H54 (cell line): Measurements from ENCODE around the gene ERVW-1.
"Not testable (repeated sequence)": the region's sequence is repeated elsewhere in the genome, so short reads cannot be mapped to it uniquely, and the experiment has no call there.

Source experiments
- DNase-seq: peaks from one replicate; pipeline ENCODE4 v3.0.0; 2011; ENCODE audit warnings: low spot score, mixed read lengths; ENCODE audit not compliant: insufficient read length
- FAIRE-seq: peaks from 3 replicates; lab custom pipeline; 2011; peaks lifted over from hg19 to GRCh38; lab: Jason Lieb, UNC
- POLR2A ChIP-seq: IDR thresholded peaks from 2 replicates; pipeline ENCODE4 v1.6.1; 2011; ENCODE audit warnings: low read depth, mild to moderate bottlenecking, low read length

The ERVW-1 gene

DNA sequence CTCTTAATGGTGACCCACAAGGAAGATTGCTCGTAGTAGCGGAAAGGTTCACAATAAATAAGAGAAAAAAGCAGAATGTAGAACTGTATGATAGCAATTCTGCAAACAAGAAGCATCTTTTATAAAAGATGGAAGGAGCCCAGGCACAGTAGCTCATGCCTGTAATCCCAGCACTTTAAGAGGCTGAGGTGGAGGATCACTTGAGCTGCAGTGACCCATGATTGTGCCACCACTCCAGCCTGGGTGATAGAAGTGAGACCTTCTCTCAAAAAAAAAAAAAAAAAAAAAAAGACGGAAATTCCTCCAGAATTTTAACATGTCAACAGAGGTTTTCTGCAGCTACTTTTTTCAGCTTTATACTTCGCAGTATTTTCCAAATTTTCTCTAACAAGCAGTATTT, 17.2 kb downstream of the ERVW-1 start:
- DNase-seq (no peak), FAIRE-seq (no peak)
- no peak for TF ChIP-seq POLR2A

DNA sequence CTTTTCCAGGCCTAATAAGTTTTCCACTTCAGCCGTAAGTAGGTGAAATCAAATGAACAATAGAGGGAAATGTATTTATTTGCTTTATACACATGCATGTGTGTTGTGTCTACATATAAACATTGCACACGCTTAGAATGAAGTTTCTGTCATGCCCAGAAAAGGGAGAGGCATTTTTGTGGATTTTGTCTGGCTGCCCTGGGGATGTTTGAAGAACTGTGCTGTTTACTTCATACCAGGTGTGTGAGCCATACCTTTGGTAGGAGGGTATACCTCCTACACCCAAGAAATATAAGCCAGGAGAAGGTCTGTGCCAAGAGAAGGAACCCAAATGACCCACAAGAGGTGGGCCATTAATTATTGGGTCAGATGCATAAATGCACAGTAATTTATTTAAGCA, 17.6 kb downstream of the ERVW-1 start:
- DNase-seq (no peak), FAIRE-seq (no peak)
- no peak for TF ChIP-seq POLR2A

DNA sequence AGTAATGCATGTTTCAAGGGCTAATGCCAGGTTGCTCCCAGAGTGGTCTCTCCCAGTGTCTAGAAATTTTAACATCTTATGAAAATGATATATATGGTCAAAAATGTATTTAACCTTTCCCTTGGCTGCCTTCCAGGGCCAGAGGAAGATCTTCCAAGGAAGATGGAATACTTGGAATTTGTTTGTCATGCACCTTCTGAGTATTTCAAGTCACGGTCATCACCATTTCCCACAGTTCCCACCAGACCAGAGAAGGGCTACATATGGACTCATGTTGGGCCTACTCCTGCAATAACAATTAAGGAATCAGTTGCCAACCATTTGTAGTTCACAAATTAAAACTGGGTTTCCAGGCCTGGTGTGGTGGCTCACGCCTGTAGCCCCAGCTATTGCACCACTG, 21.5 kb downstream of the ERVW-1 start:
- no peak for FAIRE-seq
- DNase-seq: no peak
- TF ChIP-seq POLR2A: no peak

DNA sequence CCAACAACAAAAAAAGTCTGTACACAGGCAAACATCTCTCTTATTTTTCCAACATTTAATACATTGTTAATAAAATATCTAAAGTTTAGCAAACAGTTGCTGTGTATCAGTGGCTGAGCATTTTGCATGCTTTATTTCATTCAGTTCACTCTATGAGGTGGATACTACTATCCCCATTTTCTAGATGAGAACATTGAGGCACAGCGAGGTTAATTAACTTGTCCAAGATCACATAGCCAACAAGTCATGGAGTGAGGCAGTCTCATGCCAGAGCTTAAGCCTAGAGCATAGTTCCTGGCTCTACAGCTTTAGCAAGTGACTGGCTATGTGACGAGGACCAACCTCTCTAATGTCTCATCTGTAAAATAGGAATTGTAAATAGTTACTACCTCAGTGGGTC, 26.1 kb downstream of the ERVW-1 start:
- FAIRE-seq: no peak
- TF ChIP-seq POLR2A: no peak
- DNase-seq: no peak

DNA sequence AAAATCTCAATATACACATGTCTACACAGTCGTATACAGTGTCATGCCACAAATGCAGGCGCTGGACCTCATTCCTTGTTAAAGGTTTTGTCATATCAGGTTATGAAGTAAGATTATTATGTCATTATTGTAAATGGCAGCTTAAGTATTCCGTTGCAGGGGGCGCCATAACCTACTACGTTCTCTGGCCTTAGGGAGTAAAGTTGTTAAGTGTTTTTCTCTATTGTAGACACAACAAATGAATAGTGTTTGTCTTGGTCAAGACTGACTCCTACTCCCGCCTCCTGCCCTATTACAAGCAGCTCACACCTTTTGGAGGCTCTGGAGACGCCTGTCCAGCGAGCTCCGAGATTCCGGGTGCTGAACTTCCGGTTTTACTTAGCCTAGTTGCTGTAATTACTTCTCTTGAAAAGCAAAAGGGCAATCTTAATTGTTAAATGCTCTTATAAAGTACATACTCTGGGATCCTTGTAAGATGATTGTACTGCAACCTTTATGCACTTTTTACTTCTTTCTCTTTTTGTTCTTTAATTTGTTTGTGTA, 29.5 kb downstream of the ERVW-1 start:
- FAIRE-seq (no peak), DNase-seq (peak; percentile 30)
- TF ChIP-seq POLR2A: no peak

DNA sequence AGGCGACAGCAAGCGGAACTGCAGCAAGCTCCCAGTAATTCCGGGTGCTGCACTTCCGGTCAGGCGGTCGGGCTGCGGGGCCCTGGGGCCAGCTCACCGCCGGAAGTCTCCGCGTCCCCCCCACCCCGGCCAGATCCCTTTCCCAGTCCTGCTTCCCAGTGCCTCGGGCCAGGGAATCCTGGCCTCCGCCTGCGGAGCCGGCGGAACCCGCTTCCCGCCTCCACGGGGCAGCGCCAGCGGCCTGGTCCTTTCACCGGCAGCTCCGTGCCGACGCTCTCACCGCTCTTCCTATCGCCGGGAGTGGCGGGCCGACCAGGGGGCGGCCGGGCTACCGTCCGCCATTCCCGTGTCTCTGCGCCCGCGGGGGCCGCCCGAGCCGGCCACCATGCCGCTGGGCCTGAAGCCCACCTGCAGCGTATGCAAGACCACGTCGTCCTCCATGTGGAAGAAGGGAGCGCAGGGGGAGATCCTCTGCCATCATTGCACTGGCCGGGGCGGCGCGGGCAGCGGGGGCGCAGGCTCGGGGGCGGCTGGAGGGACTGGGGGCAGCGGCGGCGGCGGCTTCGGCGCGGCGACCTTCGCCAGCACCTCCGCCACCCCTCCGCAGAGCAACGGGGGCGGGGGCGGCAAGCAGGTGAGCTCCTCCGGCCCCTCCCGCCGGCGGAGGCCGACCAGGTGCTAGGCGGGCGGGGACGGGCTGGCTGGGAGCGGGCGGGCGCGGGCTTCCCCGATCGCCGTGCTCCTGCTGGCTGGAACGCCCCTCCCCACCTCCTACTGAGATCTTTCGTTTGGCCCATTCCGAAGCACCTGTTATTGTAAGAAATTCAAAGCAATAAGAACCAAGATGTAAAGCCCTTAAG, 30.2 kb downstream of the ERVW-1 start, which contains the start of gene GATAD1:
GATAD1 (plus strand) TSS at position 138 of the 860 bp plus-strand sequence; CDS start at position 386, 248 bp downstream.
- FAIRE-seq: no peak
- DNase-seq: peak; percentile 93
- TF ChIP-seq POLR2A: peak; percentile 73

DNA sequence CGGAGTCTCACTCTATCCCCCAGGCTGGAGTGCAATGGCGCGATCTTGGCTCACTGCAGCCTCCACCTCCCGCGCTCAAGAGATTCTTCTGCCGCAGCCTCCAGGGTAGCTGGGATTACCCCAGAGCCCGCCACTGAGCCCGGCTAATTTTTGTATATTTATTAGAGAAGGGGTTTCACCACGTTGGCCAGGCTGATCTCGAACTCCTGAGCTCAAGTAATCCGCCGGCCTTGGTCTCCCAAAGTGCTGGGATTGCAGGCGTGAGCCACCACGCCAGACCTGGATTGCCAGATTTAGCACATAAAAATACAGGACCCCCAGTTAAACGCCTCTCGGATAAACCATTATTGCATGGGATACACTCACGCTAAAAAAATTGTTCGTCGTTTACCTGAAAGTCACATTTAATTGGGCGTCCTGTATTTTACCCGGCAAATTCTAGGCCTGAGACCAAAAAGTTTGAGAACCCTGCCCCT, 30.8 kb downstream of the ERVW-1 start:
- DNase-seq (no peak), FAIRE-seq (no peak)
- TF ChIP-seq POLR2A: no peak

DNA sequence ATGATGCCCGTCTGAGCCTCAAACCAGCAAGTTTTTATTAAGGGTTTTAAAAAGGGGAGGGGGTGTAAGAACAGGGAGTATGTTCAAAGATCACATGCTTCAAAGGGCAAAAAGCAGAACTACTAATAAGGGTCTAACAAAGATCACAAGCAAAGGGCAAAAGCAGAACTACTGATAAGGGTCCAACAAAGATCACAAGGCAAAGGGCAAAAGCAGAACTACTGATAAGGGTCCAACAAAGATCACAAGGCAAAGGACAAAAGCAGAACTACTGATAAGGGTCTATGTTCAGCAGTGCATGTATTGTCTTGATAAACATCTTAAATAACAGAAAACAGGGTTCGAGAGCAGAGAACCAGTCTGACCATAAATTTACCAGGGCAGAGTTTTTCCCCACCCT, 35.0 kb downstream of the ERVW-1 start:
- not testable (repeated sequence) for FAIRE-seq

DNA sequence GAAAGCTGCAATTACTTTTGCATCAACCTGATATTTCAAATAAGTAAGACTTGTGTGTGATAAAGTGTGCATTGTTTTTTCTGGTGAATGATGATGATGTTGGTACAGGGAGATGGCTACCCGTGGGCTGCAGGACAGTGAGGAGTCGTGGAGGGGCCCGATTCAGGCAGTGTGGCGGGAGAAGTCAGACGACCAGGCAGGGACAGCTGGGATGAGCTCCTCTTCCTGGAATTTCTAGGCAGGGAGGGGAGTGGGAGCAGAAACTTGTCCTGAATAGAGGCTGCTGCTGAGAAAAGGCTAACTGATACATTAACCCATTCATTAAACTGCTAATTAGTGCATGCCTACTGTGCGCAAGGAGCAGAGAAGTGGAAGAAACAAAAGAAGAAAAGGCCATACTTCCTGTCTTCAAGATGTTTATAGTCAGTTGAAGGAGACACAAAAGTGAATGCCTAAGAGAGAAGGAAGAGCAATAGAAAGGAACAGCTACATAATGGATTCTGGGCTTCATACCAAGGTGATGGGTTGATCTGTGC, 39.7 kb downstream of the ERVW-1 start:
- DNase-seq (no peak), FAIRE-seq (no peak)
- no peak for TF ChIP-seq POLR2A

More for the DNA sequence above, 35.0 kb downstream of the ERVW-1 start:
- not testable (repeated sequence) for DNase-seq

DNA sequence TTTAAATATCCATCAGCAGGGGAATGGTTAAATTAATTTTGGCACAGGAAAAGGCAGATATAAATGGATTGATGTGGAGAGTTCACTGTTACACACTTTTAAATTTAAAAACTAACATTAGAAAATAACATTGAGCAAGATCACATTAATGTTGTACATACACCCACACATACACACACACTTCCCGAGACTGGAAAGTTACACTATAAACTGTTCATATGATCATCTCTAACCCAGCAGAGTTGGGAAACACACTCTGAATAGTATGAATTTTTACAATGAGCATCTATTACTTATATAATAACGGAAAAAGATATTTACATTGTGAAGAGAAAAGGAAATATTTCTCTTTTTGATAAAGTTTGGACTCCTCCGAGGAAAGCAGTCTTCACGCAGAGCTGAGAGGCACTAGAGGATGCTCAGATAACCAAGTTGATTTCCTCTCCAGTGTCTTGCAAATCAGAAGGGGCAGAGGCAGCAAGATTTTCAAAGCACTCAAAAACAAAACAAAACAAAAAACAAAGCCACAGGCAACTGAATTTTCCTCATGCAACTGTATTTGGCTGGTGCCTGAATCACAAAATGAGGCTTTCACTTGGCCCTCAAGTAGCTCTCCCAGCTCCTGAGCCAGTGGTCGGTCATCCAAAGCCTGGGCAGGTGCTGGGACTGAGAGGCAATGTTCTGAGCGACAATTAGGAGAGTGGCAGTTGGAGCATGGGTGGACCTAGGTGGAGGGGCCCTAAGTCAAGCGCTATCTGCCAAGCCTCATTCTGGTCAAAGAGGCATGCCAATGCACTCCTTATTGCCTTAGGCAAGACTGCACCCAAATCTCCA, 40.9 kb downstream of the ERVW-1 start:
- TF ChIP-seq POLR2A: no peak
- FAIRE-seq (no peak), DNase-seq (no peak)

DNA sequence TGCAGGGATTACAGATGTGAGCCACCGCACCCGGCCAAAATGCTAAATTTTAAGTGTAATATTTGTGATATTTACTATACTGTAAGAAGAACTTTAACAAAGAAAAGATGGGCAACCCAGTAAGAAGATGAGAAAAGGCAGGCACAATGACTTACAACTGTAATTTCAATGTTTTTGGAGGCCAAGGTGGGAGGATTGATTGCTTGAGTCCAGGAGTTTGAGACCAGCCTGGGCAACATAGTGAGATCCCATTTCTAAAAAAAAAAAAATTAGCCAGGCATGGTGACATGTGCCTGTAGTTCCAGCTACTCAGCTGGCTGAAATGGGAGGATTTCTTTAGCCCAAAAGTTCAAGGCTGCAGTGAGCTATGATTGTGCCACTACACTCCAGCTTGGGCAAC, 42.2 kb downstream of the ERVW-1 start:
- DNase-seq: no peak
- no peak for FAIRE-seq

DNA sequence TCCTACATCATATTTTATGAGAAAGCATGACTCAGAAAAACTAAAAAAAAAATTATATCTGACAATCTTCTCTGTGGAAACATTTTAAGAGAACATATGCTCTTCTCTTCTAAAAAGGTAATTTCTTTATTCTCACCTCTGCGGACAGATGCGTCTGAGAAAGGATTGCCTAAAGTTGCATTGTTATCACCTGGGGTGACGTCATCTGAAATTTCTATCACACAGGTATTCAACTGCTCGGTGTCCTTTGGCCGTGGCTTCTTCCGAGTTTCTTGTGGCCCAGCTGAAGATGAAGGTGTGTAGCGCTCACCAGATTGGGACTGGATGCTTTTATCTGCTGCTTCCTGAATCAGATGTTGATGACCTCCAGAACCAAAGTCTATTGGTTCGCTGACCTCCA, 44.7 kb downstream of the ERVW-1 start:
- TF ChIP-seq POLR2A: no peak
- no peak for FAIRE-seq
- no peak for DNase-seq

More for the DNA sequence above, 42.2 kb downstream of the ERVW-1 start:
- TF ChIP-seq POLR2A: no peak

DNA sequence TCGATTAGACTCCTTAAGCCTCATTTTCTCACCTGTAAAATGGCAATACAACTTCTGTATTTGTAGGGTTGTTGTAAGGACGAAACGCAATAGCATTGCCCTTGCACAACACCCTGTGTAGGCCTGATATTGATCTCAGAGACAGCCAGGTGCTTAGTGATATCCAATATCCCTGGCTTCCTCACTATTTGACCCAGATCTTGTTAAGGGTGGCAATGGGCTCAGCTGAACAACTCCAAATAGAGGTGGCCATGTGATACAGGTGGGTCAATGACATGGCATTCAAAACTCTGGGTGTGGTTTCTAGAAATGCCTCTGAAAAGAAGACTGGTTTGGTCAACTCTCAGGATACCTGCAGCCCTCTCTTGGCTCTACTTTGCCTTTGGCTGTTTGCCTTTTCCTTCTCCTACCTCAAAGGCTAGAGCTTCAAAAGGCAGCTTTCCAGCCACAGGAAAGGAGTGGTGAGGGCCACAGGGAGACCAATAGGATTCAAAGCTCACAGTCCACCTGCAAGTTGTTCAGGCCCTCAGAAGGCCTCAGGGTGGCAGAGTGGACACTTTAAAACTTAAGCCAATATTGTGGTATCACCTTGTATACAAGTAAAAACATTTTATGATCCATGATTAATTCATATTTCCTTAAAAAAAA, 45.3 kb downstream of the ERVW-1 start:
- no peak for TF ChIP-seq POLR2A
- FAIRE-seq: no peak
- no peak for DNase-seq
